Vagina (tissue), 2 donors: ENCODE data around the gene SGIP1. TPM values are rescaled to one million over a fixed set of nuclear protein-coding genes. Genes with fewer than 3 reads are reported as not detected.
A peak's percentile ranks its signal among the peaks of the same experiment; 100 is the strongest.

Experiments
- DNase-seq, 2 donors: peaks; one replicate each; pipeline ENCODE4 v3.0.0-alpha.2; 2017; ENCODE audit errors: extremely low spot score in 2 of 2
- H3K27ac ChIP-seq: fragments of 200-600 bp; sonication (generic); one replicate; pipeline ENCODE4 v1.5.1; 2019
- H3K27me3 ChIP-seq: fragments of 200-600 bp; sonication (generic); one replicate; pipeline ENCODE4 v1.5.1; 2019
- H3K36me3 ChIP-seq, 2 donors: fragments of 200-600 bp; sonication (generic); one replicate each; pipeline ENCODE4 v1.5.1; 2017 to 2019
- H3K4me1 ChIP-seq: fragments of 200-600 bp; sonication (generic); one replicate; pipeline ENCODE4 v1.5.1; 2019
- H3K4me3 ChIP-seq, 2 donors: fragments of 200-600 bp; sonication (generic); 1 replicate in 1 of 2; 2 replicates in 1 of 2; pipeline ENCODE4 v1.5.1; 2016 to 2019
- H3K9me3 ChIP-seq: fragments of 200-600 bp; sonication (generic); one replicate; pipeline ENCODE4 v1.5.1; 2019
- POLR2A ChIP-seq, 2 donors: fragments of 450-650 bp; IDR thresholded peaks; one replicate each; pipeline ENCODE4 v1.6.1; 2017; ENCODE audit warnings: antibody characterized with exemption in 2 of 2, mild to moderate bottlenecking in 2 of 2, moderate library complexity in 2 of 2
- POLR2AphosphoS5 ChIP-seq, 2 donors: sonication (generic); formaldehyde crosslinking; IDR thresholded peaks; one replicate each; pipeline ENCODE4 v1.9.0; 2017; ENCODE audit warnings: antibody characterized with exemption in 2 of 2, mild to moderate bottlenecking in 2 of 2, low read depth in 1 of 2; ENCODE audit not compliant: insufficient read depth in 1 of 2
- intact Hi-C: fragments of 100-400 bp; cut with DNase I; formaldehyde crosslinking; loops from one replicate; pipeline ENCODE4 v1.15.1; 2023
- total RNA-seq: library from RNA; depleted of rRNA; stranded (reverse); fragments of >200 nt; gene quantifications from one replicate; pipeline ENCODE4 v1.2.3, GENCODE V29; 2016
- TF ChIP-seq, protein P1 (sequence below), 3 experiments: fragments of 450-650 bp in 2 of 3; fragments of 200-600 bp in 1 of 3; sonication (generic) in 1 of 3; IDR thresholded peaks; one replicate each; pipeline ENCODE4 v1.5.1; 2017 to 2019; ENCODE audit warnings: antibody characterized with exemption in 3 of 3, mild to moderate bottlenecking in 2 of 3, moderate library complexity in 2 of 3

Gene SGIP1
- total RNA-seq, 1 donor from 2014 or later = 14.0 TPM

DNA sequence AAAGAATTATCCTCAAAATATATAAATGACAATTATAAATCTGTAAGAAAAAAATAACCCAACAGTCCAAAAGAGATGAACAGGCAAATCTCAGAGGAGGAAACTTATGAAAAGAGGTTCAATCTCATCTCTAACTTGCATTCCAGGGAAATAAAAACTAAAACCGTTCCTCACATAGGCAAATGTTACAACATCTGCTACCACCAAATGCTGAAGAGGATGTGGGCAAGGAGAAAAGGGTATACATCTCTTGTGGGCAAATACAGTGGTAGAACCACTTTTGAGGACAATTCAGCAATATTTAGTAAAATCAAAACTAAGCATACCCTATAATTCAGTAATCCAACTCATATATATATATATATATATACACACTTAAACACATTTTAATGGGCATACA, 33.7 kb upstream of the SGIP1 start:
- H3K27ac ChIP-seq = no peak overlapping the region
- TF ChIP-seq POLR2AphosphoS5 (IDR thresholded peaks at IDR 0.05; ENCODE audit: insufficient read depth in 1 of 2, low read depth in 1 of 2) (no peak), POLR2A (IDR thresholded peaks at IDR 0.05) (no peak)
- TF ChIP-seq, protein P1, sequence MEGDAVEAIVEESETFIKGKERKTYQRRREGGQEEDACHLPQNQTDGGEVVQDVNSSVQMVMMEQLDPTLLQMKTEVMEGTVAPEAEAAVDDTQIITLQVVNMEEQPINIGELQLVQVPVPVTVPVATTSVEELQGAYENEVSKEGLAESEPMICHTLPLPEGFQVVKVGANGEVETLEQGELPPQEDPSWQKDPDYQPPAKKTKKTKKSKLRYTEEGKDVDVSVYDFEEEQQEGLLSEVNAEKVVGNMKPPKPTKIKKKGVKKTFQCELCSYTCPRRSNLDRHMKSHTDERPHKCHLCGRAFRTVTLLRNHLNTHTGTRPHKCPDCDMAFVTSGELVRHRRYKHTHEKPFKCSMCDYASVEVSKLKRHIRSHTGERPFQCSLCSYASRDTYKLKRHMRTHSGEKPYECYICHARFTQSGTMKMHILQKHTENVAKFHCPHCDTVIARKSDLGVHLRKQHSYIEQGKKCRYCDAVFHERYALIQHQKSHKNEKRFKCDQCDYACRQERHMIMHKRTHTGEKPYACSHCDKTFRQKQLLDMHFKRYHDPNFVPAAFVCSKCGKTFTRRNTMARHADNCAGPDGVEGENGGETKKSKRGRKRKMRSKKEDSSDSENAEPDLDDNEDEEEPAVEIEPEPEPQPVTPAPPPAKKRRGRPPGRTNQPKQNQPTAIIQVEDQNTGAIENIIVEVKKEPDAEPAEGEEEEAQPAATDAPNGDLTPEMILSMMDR (IDR thresholded peaks at IDR 0.05) = no peak
- H3K4me3 ChIP-seq = no peak overlapping the region
- intact Hi-C loops = no loop called here
- H3K4me1 ChIP-seq = no peaks in the 10 kb centered on the region
- no peaks in the 10 kb centered on the region for H3K9me3 ChIP-seq
- no peaks in the 10 kb centered on the region for H3K27me3 ChIP-seq
- no peaks in the 10 kb centered on the region for H3K36me3 ChIP-seq
- DNase-seq = no peak

- H3K27ac ChIP-seq = no peak overlapping the region
- no peak for DNase-seq
- no peaks in the 10 kb centered on the region for H3K36me3 ChIP-seq
- H3K27me3 ChIP-seq = no peaks in the 10 kb centered on the region
- no peaks in the 10 kb centered on the region for H3K4me1 ChIP-seq
- TF ChIP-seq POLR2A (IDR thresholded peaks at IDR 0.05) (no peak), POLR2AphosphoS5 (IDR thresholded peaks at IDR 0.05; ENCODE audit: insufficient read depth in 1 of 2, low read depth in 1 of 2) (no peak)
- TF ChIP-seq, protein P1 (IDR thresholded peaks at IDR 0.05) = no peak
- no peaks in the 10 kb centered on the region for H3K9me3 ChIP-seq
- intact Hi-C loops = no loop called here
- H3K4me3 ChIP-seq = no peak overlapping the region
Observed at GRCh38 chr1:66502086-66502485, 31.9 kb upstream of the SGIP1 start.

DNA sequence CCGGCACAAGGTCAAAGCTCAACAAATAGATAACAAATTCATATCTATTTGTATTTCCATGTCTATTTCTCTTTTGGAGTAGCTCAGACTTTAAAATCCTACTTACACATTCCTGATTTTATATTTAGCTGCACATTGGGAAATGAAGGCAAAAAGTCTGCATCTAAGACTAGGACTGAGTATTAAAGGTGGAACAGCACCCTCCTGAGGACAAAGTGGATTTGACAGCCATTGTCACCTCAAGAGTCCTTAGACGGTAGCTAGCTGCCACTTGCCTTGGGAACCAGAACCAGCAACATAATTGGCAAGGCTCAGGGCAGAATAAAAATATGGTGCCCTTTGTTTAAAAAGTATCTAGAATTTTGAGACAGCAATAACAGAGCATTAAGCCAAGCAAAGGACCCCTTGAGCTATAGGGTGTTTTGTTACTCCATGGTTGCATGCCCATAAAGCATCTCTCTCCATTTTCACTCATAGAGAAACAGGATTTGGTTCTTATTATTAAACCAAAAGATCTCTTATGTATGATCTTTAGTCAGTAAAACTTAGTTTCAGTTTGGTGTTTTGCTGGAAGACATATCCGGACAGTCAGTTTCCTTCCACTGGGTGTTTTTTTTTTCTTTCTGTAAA, 30.0 kb upstream of the SGIP1 start:
- intact Hi-C loops = no loop called here
- H3K36me3 ChIP-seq = no peaks in the 10 kb centered on the region
- no peak for TF ChIP-seq POLR2A (IDR thresholded peaks at IDR 0.05)
- TF ChIP-seq, protein P1 (IDR thresholded peaks at IDR 0.05) = peak in 2 of 3 experiments; percentile 9 to 34
- DNase-seq = no peak
- H3K4me1 ChIP-seq = no peaks in the 10 kb centered on the region
- H3K27me3 ChIP-seq = no peaks in the 10 kb centered on the region
- H3K27ac ChIP-seq = no peak overlapping the region
- H3K4me3 ChIP-seq = no peak overlapping the region
- H3K9me3 ChIP-seq = no peaks in the 10 kb centered on the region

DNA sequence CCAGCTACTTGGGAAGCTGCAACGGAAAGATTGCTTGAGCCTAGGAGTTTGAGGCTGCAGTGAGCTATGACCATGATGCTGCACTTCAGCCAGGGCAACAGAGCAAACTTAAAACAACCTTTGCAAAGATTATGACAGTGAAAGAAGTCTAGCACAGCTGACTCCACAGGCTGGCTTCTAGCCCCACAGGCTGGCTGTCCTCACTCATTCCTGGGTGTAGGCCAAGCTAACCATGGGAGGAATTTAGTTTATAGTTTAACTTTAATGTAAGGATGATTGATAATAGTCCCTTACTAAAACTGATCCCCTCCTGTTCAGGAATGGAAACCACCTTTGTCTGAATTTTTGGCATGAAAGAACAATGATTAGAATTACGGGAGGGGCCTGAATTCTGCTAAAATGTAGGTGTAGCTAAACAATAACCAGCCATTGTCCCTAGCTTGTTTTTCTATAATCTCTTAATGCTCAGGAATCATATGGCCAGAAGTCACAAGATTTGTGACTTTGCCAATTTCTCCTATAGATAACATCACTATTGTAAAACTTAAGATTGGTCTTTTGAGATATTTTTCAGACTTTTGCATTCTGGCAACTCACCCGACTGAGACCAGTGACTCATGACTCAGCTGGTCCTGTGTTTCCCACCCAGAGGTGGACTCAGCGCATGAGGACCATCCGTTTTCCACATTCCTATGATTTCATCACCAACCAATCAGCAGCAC, 28.1 kb upstream of the SGIP1 start:
- Histone ChIP-seq H3K27ac (peak overlapping the region; percentile 1), H3K9me3 (no peaks in the 10 kb centered on the region), H3K27me3 (no peaks in the 10 kb centered on the region), H3K4me1 (no peaks in the 10 kb centered on the region), H3K4me3 (no peak overlapping the region), H3K36me3 (no peaks in the 10 kb centered on the region)
- TF ChIP-seq POLR2A (IDR thresholded peaks at IDR 0.05) (no peak), POLR2AphosphoS5 (IDR thresholded peaks at IDR 0.05; ENCODE audit: insufficient read depth in 1 of 2, low read depth in 1 of 2) (no peak)
- TF ChIP-seq, protein P1 (IDR thresholded peaks at IDR 0.05) = no peak
- DNase-seq = no peak
- intact Hi-C loops = no loop called here

DNA sequence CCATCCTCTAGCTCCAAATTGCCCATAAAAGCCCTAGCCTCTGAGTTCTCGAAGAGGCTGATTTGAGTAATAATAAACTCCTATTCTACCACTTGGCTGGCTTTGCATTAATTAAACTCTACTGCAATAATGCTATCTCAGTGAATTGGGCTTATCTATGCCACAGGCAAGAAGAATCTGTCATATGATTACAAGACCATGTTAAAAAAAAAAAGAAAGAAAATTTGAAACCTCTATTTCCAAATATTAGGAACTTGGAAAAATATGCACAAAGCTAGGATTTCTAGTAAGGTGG, 27.6 kb upstream of the SGIP1 start:
- no peak for TF ChIP-seq POLR2AphosphoS5 (IDR thresholded peaks at IDR 0.05; ENCODE audit: insufficient read depth in 1 of 2, low read depth in 1 of 2)
- TF ChIP-seq POLR2A (IDR thresholded peaks at IDR 0.05) = no peak
- TF ChIP-seq, protein P1 (IDR thresholded peaks at IDR 0.05) = no peak
- no peaks in the 10 kb centered on the region for H3K36me3 ChIP-seq
- H3K27me3 ChIP-seq = no peaks in the 10 kb centered on the region
- H3K4me3 ChIP-seq = no peak overlapping the region
- intact Hi-C loops = no loop called here
- H3K9me3 ChIP-seq = no peaks in the 10 kb centered on the region
- H3K27ac ChIP-seq = no peak overlapping the region
- no peaks in the 10 kb centered on the region for H3K4me1 ChIP-seq
- DNase-seq = no peak
